Measurements from ENCODE around the gene NCAPD3. TPM values are rescaled to one million over a fixed set of nuclear protein-coding genes. Genes with fewer than 3 reads are reported as not detected.

The NCAPD3 gene
- total RNA-seq, 2 donors from 2014 or later = 42.6 to 45.5 TPM

GRCh38 chr11:134140961-134141490 is 82.7 kb downstream of the NCAPD3 start:
- peaks cover 3% of the 10 kb centered on the region for H3K4me1 Mint-ChIP-seq
- H3K9ac ChIP-seq (ENCODE audit: extremely low read depth, low read length, poor library complexity, severe bottlenecking) = no peak overlapping the region
- no peak for TF ChIP-seq CTCF (conservative IDR thresholded peaks at IDR 0.05)
- H3K36me3 ChIP-seq (ENCODE audit: control insufficient read depth, insufficient read depth, low read length) = peaks cover 50% of the 10 kb centered on the region
- H3K4me3 ChIP-seq (ENCODE audit: low read length) = no peak overlapping the region
- peaks cover 22% of the 10 kb centered on the region for H3K9me3 Mint-ChIP-seq
- H3K27me3 ChIP-seq (ENCODE audit: control insufficient read depth, insufficient read depth, low read length, poor library complexity, severe bottlenecking) = no peaks in the 10 kb centered on the region
- no peak overlapping the region for H3K4me3 Mint-ChIP-seq
- H3K27ac Mint-ChIP-seq = no peak overlapping the region
- no peak for DNase-seq
- H3K36me3 Mint-ChIP-seq (ENCODE audit: low read depth) = peaks cover 56% of the 10 kb centered on the region
- H3K27ac ChIP-seq (ENCODE audit: low read depth, low read length) = no peak overlapping the region
- H3K9me3 ChIP-seq (ENCODE audit: control insufficient read depth, low read length) = peaks cover 27% of the 10 kb centered on the region
- no peaks in the 10 kb centered on the region for H3K4me1 ChIP-seq (ENCODE audit: control insufficient read depth, insufficient read depth, low read length)
- WGBS, 2 experiments (ENCODE audit: insufficient coverage in 1 of 2, insufficient read length in 1 of 2) = 93 to 100% methylated on average over 7 of the region's 7 CpGs
- no peaks in the 10 kb centered on the region for H3K27me3 Mint-ChIP-seq (ENCODE audit: insufficient read depth)

- no peak overlapping the region for H3K9ac ChIP-seq (ENCODE audit: extremely low read depth, low read length, poor library complexity, severe bottlenecking)
- Mint-ChIP-seq H3K4me3 (no peak overlapping the region), H3K27me3 (ENCODE audit: insufficient read depth) (no peaks in the 10 kb centered on the region), H3K4me1 (peaks cover 3% of the 10 kb centered on the region), H3K27ac (no peak overlapping the region), H3K36me3 (ENCODE audit: low read depth) (peaks cover 45% of the 10 kb centered on the region), H3K9me3 (peaks cover 22% of the 10 kb centered on the region)
- H3K27ac ChIP-seq (ENCODE audit: low read depth, low read length) = no peak overlapping the region
- TF ChIP-seq CTCF (conservative IDR thresholded peaks at IDR 0.05) = peak; percentile 84
- 81 to 85% methylated on average over 3 to 10 of the region's 10 CpGs for WGBS, 2 experiments (ENCODE audit: insufficient coverage in 1 of 2, insufficient read length in 1 of 2)
- no peak overlapping the region for H3K4me3 ChIP-seq (ENCODE audit: low read length)
- H3K27me3 ChIP-seq (ENCODE audit: control insufficient read depth, insufficient read depth, low read length, poor library complexity, severe bottlenecking) = no peaks in the 10 kb centered on the region
- H3K4me1 ChIP-seq (ENCODE audit: control insufficient read depth, insufficient read depth, low read length) = no peaks in the 10 kb centered on the region
- DNase-seq = peak; percentile 85
- peaks cover 27% of the 10 kb centered on the region for H3K9me3 ChIP-seq (ENCODE audit: control insufficient read depth, low read length)
- H3K36me3 ChIP-seq (ENCODE audit: control insufficient read depth, insufficient read depth, low read length) = peaks cover 39% of the 10 kb centered on the region
Measured at GRCh38 chr11:134139873-134140331, 83.9 kb downstream of the NCAPD3 start.

- no peaks in the 10 kb centered on the region for H3K4me1 ChIP-seq (ENCODE audit: control insufficient read depth, insufficient read depth, low read length)
- H3K4me3 Mint-ChIP-seq = no peak overlapping the region
- H3K27ac ChIP-seq (ENCODE audit: low read depth, low read length) = peak overlapping the region; percentile 19
- H3K4me3 ChIP-seq (ENCODE audit: low read length) = no peak overlapping the region
- peaks cover 25% of the 10 kb centered on the region for H3K9me3 ChIP-seq (ENCODE audit: control insufficient read depth, low read length)
- H3K36me3 ChIP-seq (ENCODE audit: control insufficient read depth, insufficient read depth, low read length) = peaks cover 34% of the 10 kb centered on the region
- H3K36me3 Mint-ChIP-seq (ENCODE audit: low read depth) = peaks cover 43% of the 10 kb centered on the region
- H3K27ac Mint-ChIP-seq = peak overlapping the region; percentile 36
- no peak overlapping the region for H3K9ac ChIP-seq (ENCODE audit: extremely low read depth, low read length, poor library complexity, severe bottlenecking)
- DNase-seq = no peak
- no peak for TF ChIP-seq CTCF (conservative IDR thresholded peaks at IDR 0.05)
- H3K4me1 Mint-ChIP-seq = peaks cover 3% of the 10 kb centered on the region
- H3K27me3 ChIP-seq (ENCODE audit: control insufficient read depth, insufficient read depth, low read length, poor library complexity, severe bottlenecking) = no peaks in the 10 kb centered on the region
- peaks cover 24% of the 10 kb centered on the region for H3K9me3 Mint-ChIP-seq
- 79 to 87% methylated on average over 7 to 12 of the region's 12 CpGs for WGBS, 2 experiments (ENCODE audit: insufficient coverage in 1 of 2, insufficient read length in 1 of 2)
- no peaks in the 10 kb centered on the region for H3K27me3 Mint-ChIP-seq (ENCODE audit: insufficient read depth)
Measured at GRCh38 chr11:134139303-134139872, 84.4 kb downstream of the NCAPD3 start.
